HepG2 (cell line): ENCODE data around the gene KRTAP1-3. TPM values are rescaled to one million over a fixed set of nuclear protein-coding genes. Genes with fewer than 3 reads are reported as not detected.

Source experiments
- ATAC-seq: fragments of 200-7000 bp; cut with Tn5 transposase; 3 replicates; pipeline ENCODE4 v1.9.1; 2020; ENCODE audit warnings: mild to moderate bottlenecking, moderate library complexity
- BruUV-seq: library from RNA; stranded (reverse); fragments of 400-500 nt; replicated peaks from 2 replicates; lab custom pipeline; 2021; lab: Mats Ljungman, UMichigan
- CTCF ChIA-PET: fragments of 300-600 bp; formaldehyde crosslinking; extraction: SDS; loops from one replicate; lab custom pipeline; 2021; ENCODE audit warnings: low total read pairs, inconsistent platforms, low intra/inter-chr PET ratio; lab: Yijun Ruan, JAX
- POLR2A ChIA-PET: fragments of 350-600 bp; sonication (Branson Sonifier 250); formaldehyde crosslinking; loops from one replicate; lab custom pipeline; 2020; ENCODE audit warnings: antibody characterized with exemption, inconsistent platforms; lab: Yijun Ruan, JAX
- DNase-seq: peaks from one replicate; pipeline ENCODE4 v3.0.0-alpha.2; 2015; ENCODE audit warnings: low spot score
- FAIRE-seq: peaks from 3 replicates; lab custom pipeline; 2011; peaks lifted over from hg19 to GRCh38; lab: Jason Lieb, UNC
- H2AFZ ChIP-seq: one replicate; pipeline ENCODE4 v1.6.1; 2011; ENCODE audit warnings: low read length, inconsistent platforms
- H3K27ac ChIP-seq: fragments of 300-600 bp; 3 replicates; pipeline ENCODE4 v1.8.0; 2011; ENCODE audit warnings: mixed run types, mild to moderate bottlenecking, mixed read lengths, low read length, inconsistent platforms; ENCODE audit not compliant: insufficient read depth; ENCODE audit errors: extremely low read length
- H3K27me3 ChIP-seq, 2 experiments: fragments of 200-600 bp in 1 of 2; 2 replicates in 1 of 2; 3 replicates in 1 of 2; pipeline versions ENCODE4 v1.6.0 to v1.8.0; 2011; ENCODE audit warnings: low read length in 2 of 2, mild to moderate bottlenecking in 2 of 2, moderate library complexity in 2 of 2, inconsistent platforms in 1 of 2; ENCODE audit not compliant: insufficient read depth in 2 of 2, control insufficient read depth in 1 of 2
- H3K36me3 ChIP-seq, 2 experiments: fragments of 200-600 bp in 1 of 2; replicated peaks in 1 of 2; 2 replicates in 1 of 2; 3 replicates in 1 of 2; pipeline versions ENCODE4 v1.5.1 to v1.8.0; 2011; ENCODE audit warnings: low read length in 2 of 2, inconsistent platforms in 1 of 2; ENCODE audit not compliant: insufficient read depth in 2 of 2, control insufficient read depth in 1 of 2
- H3K4me1 ChIP-seq: 2 replicates; pipeline ENCODE4 v1.5.1; 2012; ENCODE audit warnings: low read length, inconsistent platforms; ENCODE audit not compliant: insufficient read depth
- H3K4me2 ChIP-seq: 2 replicates; pipeline ENCODE4 v1.6.0; 2011; ENCODE audit warnings: low read depth, low read length, inconsistent platforms
- H3K4me3 ChIP-seq, 3 experiments: fragments of 200-600 bp in 1 of 3; sonication (generic), shearing (Covaris generic) in 1 of 3; replicated peaks in 1 of 3; 2 replicates each; pipeline ENCODE4 v1.5.1; 2011 to 2016; ENCODE audit warnings: low read length in 3 of 3, inconsistent platforms in 2 of 3, low read depth in 2 of 3, mild to moderate bottlenecking in 2 of 3, control low read depth in 1 of 3, mixed read lengths in 1 of 3; ENCODE audit not compliant: insufficient read depth in 1 of 3
- H3K79me2 ChIP-seq: one replicate; pipeline ENCODE4 v1.6.1; 2011; ENCODE audit warnings: low read length, inconsistent platforms; ENCODE audit not compliant: insufficient read depth
- H3K9ac ChIP-seq: 2 replicates; pipeline ENCODE4 v1.6.0; 2011; ENCODE audit warnings: mild to moderate bottlenecking, low read depth, low read length, inconsistent platforms; ENCODE audit not compliant: insufficient read depth
- H3K9me3 ChIP-seq: 2 replicates; pipeline ENCODE4 v1.5.1; 2012; ENCODE audit warnings: mild to moderate bottlenecking, low read length
- H4K20me1 ChIP-seq: 2 replicates; pipeline ENCODE4 v1.6.0; 2011; ENCODE audit warnings: inconsistent platforms, mild to moderate bottlenecking, low read length, moderate library complexity; ENCODE audit not compliant: insufficient read depth
- ESRRA ChIP-seq: sonication (generic); formaldehyde crosslinking; IDR thresholded peaks from 2 replicates; pipeline ENCODE4 v1.5.1; 2020; ENCODE audit warnings: mild to moderate bottlenecking, low read depth, missing genetic modification reagents
- JDP2 ChIP-seq: sonication (generic); formaldehyde crosslinking; IDR thresholded peaks from 2 replicates; pipeline ENCODE4 v1.8.1; 2022; ENCODE audit warnings: missing genetic modification reagents, borderline replicate concordance
- KMT2B ChIP-seq: IDR thresholded peaks from 2 replicates; pipeline ENCODE4 v1.6.1; 2016; ENCODE audit warnings: missing genetic modification reagents, missing compliant biosample characterization
- MLLT10 ChIP-seq: sonication (generic); formaldehyde crosslinking; IDR thresholded peaks from 2 replicates; pipeline ENCODE4 v1.4.0; 2020; ENCODE audit warnings: missing genetic modification reagents
- NFATC3 ChIP-seq: sonication (generic); formaldehyde crosslinking; IDR thresholded peaks from 2 replicates; pipeline ENCODE4 v1.5.1; 2020; ENCODE audit warnings: mild to moderate bottlenecking, missing genetic modification reagents
- PAWR ChIP-seq: sonication (generic); formaldehyde crosslinking; IDR thresholded peaks from 2 replicates; pipeline ENCODE4 v1.4.0; 2020; ENCODE audit warnings: missing genetic modification reagents, mild to moderate bottlenecking, borderline replicate concordance
- ZBTB1 ChIP-seq: sonication (generic); formaldehyde crosslinking; IDR thresholded peaks from 2 replicates; pipeline ENCODE4 v1.4.0; 2020; ENCODE audit warnings: missing genetic modification reagents, borderline replicate concordance
- ZNF564 ChIP-seq: sonication (generic); formaldehyde crosslinking; IDR thresholded peaks from 2 replicates; pipeline ENCODE4 v1.8.1; 2023; ENCODE audit warnings: mild to moderate bottlenecking, missing genetic modification reagents
- ZNF615 ChIP-seq: sonication (generic); formaldehyde crosslinking; IDR thresholded peaks from 2 replicates; pipeline ENCODE4 v1.5.0; 2020; ENCODE audit warnings: mild to moderate bottlenecking, missing genetic modification reagents, borderline replicate concordance
- ZNF720 ChIP-seq: sonication (generic); formaldehyde crosslinking; IDR thresholded peaks from 2 replicates; pipeline ENCODE4 v1.4.0; 2020; ENCODE audit warnings: missing genetic modification reagents
- ZSCAN12 ChIP-seq: sonication (generic); formaldehyde crosslinking; IDR thresholded peaks from 2 replicates; pipeline ENCODE4 v1.9.0; 2021; ENCODE audit warnings: mild to moderate bottlenecking, missing genetic modification reagents
- WGBS: methylation state at CpG from one replicate; pipeline ENCODE4 v1.1.6; 2017; ENCODE audit warnings: low lambda C conversion rate; 5-methylcytosine and 5-hydroxymethylcytosine counted together
- in situ Hi-C: cut with HindIII; loops from 2 replicates; pipeline ENCODE4 v1.10.0; 2017; ENCODE audit warnings: low pct_unique_long_range_greater_than_20kb; ENCODE audit not compliant: extremely low pct_ligation_motif_present
- intact Hi-C: fragments of 100-400 bp; cut with micrococcal nuclease; formaldehyde crosslinking; loops from one replicate; pipeline ENCODE4 v1.10.0; 2022; ENCODE audit not compliant: unreplicated experiment
- polyA plus RNA-seq, 8 experiments: library from polyadenylated mRNA; depleted of rRNA in 3 of 8; stranded (reverse) in 7 of 8; unstranded in 1 of 8; fragments of >200 nt; fragmentation: Illumina TruSeq in 4 of 8; extraction: Trizol in 4 of 8; gene quantifications; 2 replicates each; pipeline versions ENCODE4 v1.2.1 to v1.2.3, GENCODE V29; 2011 to 2016; ENCODE audit warnings: low read depth in 4 of 8, missing spikeins in 1 of 8, mixed read lengths in 1 of 8; ENCODE audit not compliant: insufficient read depth in 1 of 8
- total RNA-seq, 5 experiments: library from RNA; depleted of rRNA; stranded (reverse); fragments of >200 nt; fragmentation: Illumina TruSeq; extraction: Trizol; gene quantifications; 2 replicates each; pipeline ENCODE4 v1.2.3, GENCODE V29; 2016; ENCODE audit warnings: low read depth in 1 of 5
- TF ChIP-seq, protein P1 (sequence below): sonication (generic); formaldehyde crosslinking; IDR thresholded peaks from 2 replicates; pipeline ENCODE4 v1.5.0; 2020; ENCODE audit warnings: mild to moderate bottlenecking, missing genetic modification reagents

KRTAP1-3 gene
- total and polyA plus RNA-seq, 2 of the 13 experiments (the other 11 are each of a cell fraction or from before 2014, with no cell fraction given), result not detected

GRCh38 chr17:41069031-41069430 lies 34.4 kb upstream of the KRTAP1-3 start:
- Histone ChIP-seq H3K36me3 (no peaks in the 10 kb centered on the region), H3K79me2 (no peaks in the 10 kb centered on the region)
- POLR2A ChIA-PET, result no interaction called here
- no peak for ATAC-seq
- no TSS peak for BruUV-seq
- intact Hi-C loops, result no loop called here
- TF ChIP-seq KMT2B (CRISPR knock-in tag) (no peak), JDP2 (CRISPR knock-in tag) (no peak), ESRRA (CRISPR knock-in tag) (no peak), NFATC3 (CRISPR knock-in tag) (no peak), ZSCAN12 (CRISPR knock-in tag) (no peak), MLLT10 (CRISPR knock-in tag) (no peak), ZNF615 (CRISPR knock-in tag) (no peak), ZNF720 (no peak), ZBTB1 (no peak), PAWR (CRISPR knock-in tag) (no peak), ZNF564 (no peak)
- TF ChIP-seq, protein P1, sequence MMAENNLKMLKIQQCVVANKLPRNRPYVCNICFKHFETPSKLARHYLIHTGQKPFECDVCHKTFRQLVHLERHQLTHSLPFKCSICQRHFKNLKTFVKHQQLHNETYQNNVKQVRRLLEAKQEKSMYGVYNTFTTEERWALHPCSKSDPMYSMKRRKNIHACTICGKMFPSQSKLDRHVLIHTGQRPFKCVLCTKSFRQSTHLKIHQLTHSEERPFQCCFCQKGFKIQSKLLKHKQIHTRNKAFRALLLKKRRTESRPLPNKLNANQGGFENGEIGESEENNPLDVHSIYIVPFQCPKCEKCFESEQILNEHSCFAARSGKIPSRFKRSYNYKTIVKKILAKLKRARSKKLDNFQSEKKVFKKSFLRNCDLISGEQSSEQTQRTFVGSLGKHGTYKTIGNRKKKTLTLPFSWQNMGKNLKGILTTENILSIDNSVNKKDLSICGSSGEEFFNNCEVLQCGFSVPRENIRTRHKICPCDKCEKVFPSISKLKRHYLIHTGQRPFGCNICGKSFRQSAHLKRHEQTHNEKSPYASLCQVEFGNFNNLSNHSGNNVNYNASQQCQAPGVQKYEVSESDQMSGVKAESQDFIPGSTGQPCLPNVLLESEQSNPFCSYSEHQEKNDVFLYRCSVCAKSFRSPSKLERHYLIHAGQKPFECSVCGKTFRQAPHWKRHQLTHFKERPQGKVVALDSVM, result no peak
- TF ChIP-seq, all 625 proteins: peak for 0
- WGBS, result 52% methylated on average over 3 of the region's 3 CpGs
- Histone ChIP-seq H2AFZ (no peak overlapping the region), H4K20me1 (no peaks in the 10 kb centered on the region), H3K27me3 (no peaks in the 10 kb centered on the region; a peak in 1 of 5 replicates), H3K9me3 (no peaks in the 10 kb centered on the region), H3K9ac (no peak overlapping the region), H3K4me1 (no peaks in the 10 kb centered on the region; the same call in 1 of the 2 replicates), H3K27ac (no peak overlapping the region), H3K4me3 (no peak overlapping the region), H3K4me2 (no peak overlapping the region)
- no peak for FAIRE-seq
- DNase-seq, result no peak
- CTCF ChIA-PET, result no interaction called here
- in situ Hi-C loops, result no loop called here
